IMR-90 (cell line): ENCODE data around the gene ZNF705A. TPM values are rescaled to one million over a fixed set of nuclear protein-coding genes. Genes with fewer than 3 reads are reported as not detected.

Experiments used
- ATAC-seq: fragments of 200-7000 bp; cut with Tn5 transposase; 2 replicates; pipeline ENCODE4 v1.9.1; 2020; ENCODE audit warnings: low read depth, mild to moderate bottlenecking, moderate library complexity
- BruUV-seq: library from RNA; stranded (reverse); fragments of 400-500 nt; replicated peaks from 2 replicates; lab custom pipeline; 2021; lab: Mats Ljungman, UMichigan
- CTCF ChIA-PET: fragments of 300-600 bp; formaldehyde crosslinking; extraction: SDS; loops from one replicate; lab custom pipeline; 2021; ENCODE audit warnings: antibody characterized with exemption; lab: Yijun Ruan, JAX
- POLR2A ChIA-PET: fragments of 300-600 bp; sonication (Branson Sonifier 250); formaldehyde crosslinking; loops from one replicate; lab custom pipeline; 2022; ENCODE audit warnings: antibody characterized with exemption; ENCODE audit not compliant: unreplicated experiment; lab: Charles Lee
- DNase-seq: peaks from one replicate; pipeline ENCODE4 v3.0.0; 2013
- H2AFZ ChIP-seq: replicated peaks from 2 replicates; pipeline ENCODE3; 2013; ENCODE audit warnings: low read length, mild to moderate bottlenecking; ENCODE audit not compliant: poor library complexity
- H2AK5ac ChIP-seq: 2 replicates; pipeline ENCODE4 v1.6.1; 2013; ENCODE audit warnings: low read depth, low read length, inconsistent platforms
- H2AK9ac ChIP-seq: replicated peaks from 2 replicates; pipeline ENCODE3; 2013; ENCODE audit warnings: mild to moderate bottlenecking, low read depth, low read length, moderate library complexity; ENCODE audit not compliant: poor library complexity
- H2BK120ac ChIP-seq: 2 replicates; pipeline ENCODE4 v1.6.1; 2013; ENCODE audit warnings: low read depth, low read length, inconsistent platforms
- H2BK15ac ChIP-seq: 3 replicates; pipeline ENCODE4 v1.6.1; 2013; ENCODE audit warnings: low read depth, low read length, inconsistent platforms
- H2BK20ac ChIP-seq: 2 replicates; pipeline ENCODE4 v1.6.1; 2013; ENCODE audit warnings: low read depth, mild to moderate bottlenecking, inconsistent platforms, low read length, moderate library complexity
- H2BK5ac ChIP-seq: 2 replicates; pipeline ENCODE4 v1.6.1; 2013; ENCODE audit warnings: mild to moderate bottlenecking, low read depth, low read length, inconsistent platforms; ENCODE audit not compliant: poor library complexity, severe bottlenecking
- H3K14ac ChIP-seq: replicated peaks from 2 replicates; pipeline ENCODE4 v1.6.1; 2013; ENCODE audit warnings: low read depth, low read length, inconsistent platforms
- H3K18ac ChIP-seq: 2 replicates; pipeline ENCODE4 v1.6.1; 2013; ENCODE audit warnings: low read depth, low read length, control low read depth
- H3K23ac ChIP-seq: 2 replicates; pipeline ENCODE4 v1.6.1; 2013; ENCODE audit warnings: low read depth, low read length, inconsistent platforms
- H3K27ac ChIP-seq: 2 replicates; pipeline ENCODE4 v1.5.1; 2013; ENCODE audit warnings: mild to moderate bottlenecking, control low read depth, low read length; ENCODE audit not compliant: insufficient read depth
- H3K27me3 ChIP-seq: 2 replicates; pipeline ENCODE4 v1.6.1; 2013; ENCODE audit warnings: low read length; ENCODE audit not compliant: control insufficient read depth, insufficient read depth
- H3K36me3 ChIP-seq: 2 replicates; pipeline ENCODE4 v1.6.1; 2013; ENCODE audit warnings: low read length, mixed read lengths; ENCODE audit not compliant: control insufficient read depth, insufficient read depth
- H3K4ac ChIP-seq: 2 replicates; pipeline ENCODE4 v1.6.1; 2013; ENCODE audit warnings: low read depth, low read length, inconsistent platforms
- H3K4me1 ChIP-seq: 2 replicates; pipeline ENCODE4 v1.6.1; 2013; ENCODE audit warnings: low read length, mixed read lengths; ENCODE audit not compliant: control insufficient read depth, insufficient read depth
- H3K4me2 ChIP-seq: 2 replicates; pipeline ENCODE4 v1.6.1; 2013; ENCODE audit warnings: low read depth, mild to moderate bottlenecking, control low read depth, low read length, moderate library complexity
- H3K4me3 ChIP-seq: 2 replicates; pipeline ENCODE4 v1.5.1; 2013; ENCODE audit warnings: low read depth, mild to moderate bottlenecking, control low read depth, low read length, moderate library complexity; ENCODE audit not compliant: insufficient read depth
- H3K56ac ChIP-seq: 2 replicates; pipeline ENCODE4 v1.6.1; 2013; ENCODE audit warnings: low read length, inconsistent platforms; ENCODE audit not compliant: insufficient read depth; ENCODE audit errors: extremely low read depth
- H3K79me1 ChIP-seq, 2 experiments: 2 replicates each; pipeline ENCODE4 v1.6.1; 2013; ENCODE audit warnings: low read length in 2 of 2, inconsistent platforms in 1 of 2, low read depth in 1 of 2
- H3K9ac ChIP-seq: 2 replicates; pipeline ENCODE4 v1.6.1; 2013; ENCODE audit warnings: low read depth, low read length, control low read depth
- H3K9me1 ChIP-seq: 2 replicates; pipeline ENCODE4 v1.6.1; 2013; ENCODE audit warnings: low read length, inconsistent platforms; ENCODE audit not compliant: insufficient read depth
- H3K9me3 ChIP-seq: 2 replicates; pipeline ENCODE4 v1.6.1; 2013; ENCODE audit warnings: low read length; ENCODE audit not compliant: control insufficient read depth, insufficient read depth
- H4K20me1 ChIP-seq: 2 replicates; pipeline ENCODE4 v1.6.1; 2013; ENCODE audit warnings: low read length, inconsistent platforms; ENCODE audit not compliant: insufficient read depth
- H4K5ac ChIP-seq: 2 replicates; pipeline ENCODE4 v1.6.1; 2013; ENCODE audit warnings: mild to moderate bottlenecking, low read depth, low read length, control low read depth
- H4K8ac ChIP-seq, 2 experiments: 2 replicates each; pipeline ENCODE4 v1.6.1; 2013; ENCODE audit warnings: low read depth in 2 of 2, low read length in 2 of 2, control low read depth in 1 of 2, inconsistent platforms in 1 of 2
- H4K91ac ChIP-seq: 2 replicates; pipeline ENCODE4 v1.6.1; 2013; ENCODE audit warnings: low read depth, low read length, inconsistent platforms; ENCODE audit not compliant: insufficient read depth
- CEBPB ChIP-seq: IDR thresholded peaks from 2 replicates; pipeline ENCODE4 v1.6.1; 2012; ENCODE audit warnings: low read depth, low read length, improper control_type of control experiment
- CHD1 ChIP-seq: IDR thresholded peaks from 2 replicates; pipeline ENCODE4 v1.6.1; 2012; ENCODE audit warnings: low read depth, low read length, improper control_type of control experiment
- CTCF ChIP-seq: conservative IDR thresholded peaks from 2 replicates; pipeline ENCODE4 v1.5.1; 2012; ENCODE audit warnings: mild to moderate bottlenecking, low read depth, low read length, improper control_type of control experiment
- MAFK ChIP-seq: IDR thresholded peaks from 2 replicates; pipeline ENCODE4 v1.6.1; 2012; ENCODE audit warnings: low read depth, low read length, improper control_type of control experiment
- SMC3 ChIP-seq: fragments of 150-350 bp; IDR thresholded peaks from 2 replicates; pipeline ENCODE4 v1.6.1; 2016; ENCODE audit warnings: low read depth, mild to moderate bottlenecking, antibody characterized with exemption, low read length, moderate library complexity
- WGBS, 2 experiments: methylation state at CpG; one replicate each; pipeline versions ENCODE4 v1.1.5 to v1.1.7; 2013; ENCODE audit warnings: missing lambda C conversion rate in 2 of 2; ENCODE audit not compliant: insufficient read length in 1 of 2; ENCODE audit errors: extremely low coverage in 2 of 2; 5-methylcytosine and 5-hydroxymethylcytosine counted together
- dilution Hi-C: fragments of 300-500 bp; cut with HindIII; formaldehyde crosslinking; loops from one replicate; pipeline ENCODE4 v1.14.3; 2018; ENCODE audit warnings: low sequenced_read_pairs; ENCODE audit not compliant: unreplicated experiment
- in situ Hi-C: fragments of 300-500 bp; cut with MboI; formaldehyde crosslinking; loops from 3 replicates; pipeline ENCODE4 v1.14.3; 2019; ENCODE audit warnings: low sequenced_read_pairs, inconsistent platforms, mixed read lengths
- intact Hi-C: fragments of 100-400 bp; cut with micrococcal nuclease; formaldehyde crosslinking; loops from 2 replicates; pipeline ENCODE4 v1.10.0; 2022
- polyA plus RNA-seq, 3 experiments: library from polyadenylated mRNA; depleted of rRNA; stranded (reverse); fragments of >200 nt; gene quantifications; 2 replicates each; pipeline ENCODE4 v1.2.3, GENCODE V29; 2012; ENCODE audit warnings: low replicate concordance in 1 of 3
- total RNA-seq: library from RNA; depleted of rRNA; stranded (reverse); fragments of >200 nt; gene quantifications from 2 replicates; pipeline ENCODE4 v1.2.3, GENCODE V29; 2012

ZNF705A gene
- total and polyA plus RNA-seq, 2 of the 4 experiments (the other 2 are of a cell fraction) = not detected

GRCh38 chr12:8120072-8120713, 36.6 kb upstream of the ZNF705A start:
- Histone ChIP-seq H4K5ac (no peak overlapping the region), H2AK9ac (no peak overlapping the region), H4K91ac (no peak overlapping the region), H3K4me2 (no peak overlapping the region), H3K9ac (no peak overlapping the region), H2BK120ac (no peak overlapping the region), H2AFZ (no peak overlapping the region), H3K23ac (no peak overlapping the region), H3K9me1 (no peaks in the 10 kb centered on the region), H3K4ac (no peak overlapping the region), H2BK15ac (no peak overlapping the region), H3K18ac (no peak overlapping the region), H2AK5ac (no peak overlapping the region), H4K20me1 (no peaks in the 10 kb centered on the region), H3K4me1 (no peaks in the 10 kb centered on the region), H3K79me1 (no peaks in the 10 kb centered on the region), H3K56ac (no peak overlapping the region), H3K27ac (no peak overlapping the region), H3K9me3 (no peaks in the 10 kb centered on the region), H4K8ac (no peak overlapping the region), H2BK5ac (no peak overlapping the region), H3K27me3 (no peaks in the 10 kb centered on the region), H3K36me3 (no peaks in the 10 kb centered on the region; the same call in 1 of the 2 replicates), H2BK20ac (no peak overlapping the region), H3K4me3 (no peak overlapping the region), H3K14ac (no peak overlapping the region)
- ChIA-PET CTCF (no interaction called here), POLR2A (no interaction called here)
- in situ Hi-C loops (loop anchor here (25.0 kb wide), 1 partner anchor 242 kb away; no protein-coding TSS in a partner anchor), intact Hi-C loops (no loop called here), dilution Hi-C loops (no loop called here)
- ATAC-seq (no peak), DNase-seq (no peak)
- TF ChIP-seq SMC3 = no peak
- no peak for TF ChIP-seq CHD1
- TF ChIP-seq CEBPB = peak; percentile 38; the same call in 1 of the 2 replicates
- TF ChIP-seq MAFK = no peak
- no peak for TF ChIP-seq CTCF
- BruUV-seq = no TSS peak
- WGBS, 2 experiments = 84% methylated on average over 2 of the region's 4 CpGs; no CpG with 5 or more reads in 1 of the 2 experiments
